HepG2 (cell line): ENCODE measurements around the gene NPB. TPM values are rescaled to one million over a fixed set of nuclear protein-coding genes. Genes with fewer than 3 reads are reported as not detected.
A peak's percentile ranks its signal among the peaks of the same experiment; 100 is the strongest.

Source experiments
- CC2D1A ChIP-seq: sonication (generic); formaldehyde crosslinking; IDR thresholded peaks from 2 replicates; pipeline ENCODE4 v1.8.1; 2023; ENCODE audit warnings: mild to moderate bottlenecking, missing genetic modification reagents
- DBP ChIP-seq: sonication (generic); formaldehyde crosslinking; IDR thresholded peaks from 2 replicates; pipeline ENCODE4 v1.4.0; 2020; ENCODE audit warnings: missing genetic modification reagents; ENCODE audit errors: not compliant biosample characterization
- DMAP1 ChIP-seq: IDR thresholded peaks from 2 replicates; pipeline ENCODE4 v1.6.1; 2016
- E2F2 ChIP-seq: sonication (generic); formaldehyde crosslinking; IDR thresholded peaks from 2 replicates; pipeline ENCODE4 v1.4.0; 2020; ENCODE audit warnings: missing genetic modification reagents, borderline replicate concordance
- KAT2B ChIP-seq: fragments of 150-350 bp; IDR thresholded peaks from 2 replicates; pipeline ENCODE4 v1.6.1; 2014; ENCODE audit warnings: low read depth, low read length, borderline replicate concordance
- MED8 ChIP-seq: sonication (generic); formaldehyde crosslinking; IDR thresholded peaks from 2 replicates; pipeline ENCODE4 v1.8.1; 2023; ENCODE audit warnings: mild to moderate bottlenecking, missing genetic modification reagents; ENCODE audit not compliant: insufficient replicate concordance
- NR2F1 ChIP-seq, 2 experiments: fragments of 450-650 bp in 1 of 2; formaldehyde crosslinking in 1 of 2; IDR thresholded peaks; 2 replicates each; pipeline versions ENCODE4 v1.5.0 to v1.6.1; 2016 to 2020; ENCODE audit warnings: mild to moderate bottlenecking in 1 of 2, missing compliant biosample characterization in 1 of 2, missing genetic modification reagents in 1 of 2, moderate library complexity in 1 of 2
- REL ChIP-seq: sonication (generic); formaldehyde crosslinking; conservative IDR thresholded peaks from 2 replicates; pipeline ENCODE4 v1.8.0; 2022; ENCODE audit warnings: mild to moderate bottlenecking, missing genetic modification reagents, moderate library complexity
- RFX5 ChIP-seq: IDR thresholded peaks from 2 replicates; pipeline ENCODE4 v1.6.1; 2011; ENCODE audit warnings: low read depth, low read length, improper control_type of control experiment
- SNAPC2 ChIP-seq: sonication (generic); formaldehyde crosslinking; IDR thresholded peaks from 2 replicates; pipeline ENCODE4 v1.8.1; 2022; ENCODE audit warnings: mild to moderate bottlenecking, missing genetic modification reagents
- TBX2 ChIP-seq: sonication (generic); formaldehyde crosslinking; IDR thresholded peaks from 2 replicates; pipeline ENCODE4 v1.5.0; 2020; ENCODE audit warnings: missing genetic modification reagents, mild to moderate bottlenecking, borderline replicate concordance
- TFDP1 ChIP-seq: IDR thresholded peaks from 2 replicates; pipeline ENCODE4 v1.6.1; 2016; ENCODE audit warnings: missing compliant biosample characterization, missing genetic modification reagents, borderline replicate concordance
- TP53 ChIP-seq: sonication (generic); formaldehyde crosslinking; conservative IDR thresholded peaks from 2 replicates; pipeline ENCODE4 v1.4.0; 2020; ENCODE audit warnings: missing genetic modification reagents
- YY1 ChIP-seq: IDR thresholded peaks from 2 replicates; pipeline ENCODE4 v1.6.1; 2011; ENCODE audit warnings: low read length, low read depth, moderate library complexity, mild to moderate bottlenecking; ENCODE audit not compliant: insufficient read depth, insufficient replicate concordance
- ZNF101 ChIP-seq: sonication (generic); formaldehyde crosslinking; IDR thresholded peaks from 2 replicates; pipeline ENCODE4 v1.4.0; 2020; ENCODE audit warnings: mild to moderate bottlenecking, low read depth, missing genetic modification reagents, borderline replicate concordance
- ZNF292 ChIP-seq: sonication (generic); formaldehyde crosslinking; IDR thresholded peaks from 2 replicates; pipeline ENCODE4 v1.8.1; 2022; ENCODE audit warnings: mild to moderate bottlenecking, low read depth, missing genetic modification reagents, borderline replicate concordance
- ZNF333 ChIP-seq: sonication (generic); formaldehyde crosslinking; IDR thresholded peaks from 2 replicates; pipeline ENCODE4 v1.4.0; 2020; ENCODE audit warnings: mild to moderate bottlenecking, missing genetic modification reagents, borderline replicate concordance
- ZNF576 ChIP-seq: sonication (generic); formaldehyde crosslinking; IDR thresholded peaks from 2 replicates; pipeline ENCODE4 v1.4.0; 2020; ENCODE audit warnings: mild to moderate bottlenecking, missing genetic modification reagents
- polyA plus RNA-seq, 8 experiments: library from polyadenylated mRNA; depleted of rRNA in 3 of 8; stranded (reverse) in 7 of 8; unstranded in 1 of 8; fragments of >200 nt; fragmentation: Illumina TruSeq in 4 of 8; extraction: Trizol in 4 of 8; gene quantifications; 2 replicates each; pipeline versions ENCODE4 v1.2.1 to v1.2.3, GENCODE V29; 2011 to 2016; ENCODE audit warnings: low read depth in 4 of 8, missing spikeins in 1 of 8, mixed read lengths in 1 of 8; ENCODE audit not compliant: insufficient read depth in 1 of 8
- total RNA-seq, 5 experiments: library from RNA; depleted of rRNA; stranded (reverse); fragments of >200 nt; fragmentation: Illumina TruSeq; extraction: Trizol; gene quantifications; 2 replicates each; pipeline ENCODE4 v1.2.3, GENCODE V29; 2016; ENCODE audit warnings: low read depth in 1 of 5
- TF ChIP-seq, protein P1 (sequence below): sonication (generic); formaldehyde crosslinking; IDR thresholded peaks from 2 replicates; pipeline ENCODE4 v1.4.0; 2020; ENCODE audit warnings: mild to moderate bottlenecking, missing genetic modification reagents
- TF ChIP-seq, protein P2 (sequence below): sonication (generic); formaldehyde crosslinking; IDR thresholded peaks from 2 replicates; pipeline ENCODE4 v1.8.0; 2022; ENCODE audit warnings: mild to moderate bottlenecking, missing genetic modification reagents, moderate library complexity

The NPB gene
- total and polyA plus RNA-seq, 2 of the 13 experiments (the other 11 are each of a cell fraction or from before 2014, with no cell fraction given), result 0.11 to 0.93 TPM

- TF ChIP-seq, protein P1, sequence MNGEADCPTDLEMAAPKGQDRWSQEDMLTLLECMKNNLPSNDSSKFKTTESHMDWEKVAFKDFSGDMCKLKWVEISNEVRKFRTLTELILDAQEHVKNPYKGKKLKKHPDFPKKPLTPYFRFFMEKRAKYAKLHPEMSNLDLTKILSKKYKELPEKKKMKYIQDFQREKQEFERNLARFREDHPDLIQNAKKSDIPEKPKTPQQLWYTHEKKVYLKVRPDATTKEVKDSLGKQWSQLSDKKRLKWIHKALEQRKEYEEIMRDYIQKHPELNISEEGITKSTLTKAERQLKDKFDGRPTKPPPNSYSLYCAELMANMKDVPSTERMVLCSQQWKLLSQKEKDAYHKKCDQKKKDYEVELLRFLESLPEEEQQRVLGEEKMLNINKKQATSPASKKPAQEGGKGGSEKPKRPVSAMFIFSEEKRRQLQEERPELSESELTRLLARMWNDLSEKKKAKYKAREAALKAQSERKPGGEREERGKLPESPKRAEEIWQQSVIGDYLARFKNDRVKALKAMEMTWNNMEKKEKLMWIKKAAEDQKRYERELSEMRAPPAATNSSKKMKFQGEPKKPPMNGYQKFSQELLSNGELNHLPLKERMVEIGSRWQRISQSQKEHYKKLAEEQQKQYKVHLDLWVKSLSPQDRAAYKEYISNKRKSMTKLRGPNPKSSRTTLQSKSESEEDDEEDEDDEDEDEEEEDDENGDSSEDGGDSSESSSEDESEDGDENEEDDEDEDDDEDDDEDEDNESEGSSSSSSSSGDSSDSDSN (CRISPR knock-in tag), result no peak; the same call in 1 of the 2 replicates
- TF ChIP-seq DBP (CRISPR knock-in tag) (no peak), SNAPC2 (CRISPR knock-in tag) (0 out of 2 replicates have a peak, but pooled peaks have one; percentile 57), KAT2B (no peak), ZNF333 (CRISPR knock-in tag) (no peak), CC2D1A (CRISPR knock-in tag) (0 out of 2 replicates have a peak, but pooled peaks have one; percentile 39), TBX2 (peak; percentile 35; the same call in 1 of the 2 replicates), TP53 (CRISPR knock-in tag) (no peak), REL (CRISPR knock-in tag) (0 out of 2 replicates have a peak, but pooled peaks have one; percentile 38), MED8 (CRISPR knock-in tag) (no peak), ZNF101 (CRISPR knock-in tag) (no peak), ZNF576 (CRISPR knock-in tag) (0 out of 2 replicates have a peak, but pooled peaks have one; percentile 16), TFDP1 (CRISPR knock-in tag) (no peak), ZNF292 (CRISPR knock-in tag) (no peak), DMAP1 (CRISPR knock-in tag) (no peak), E2F2 (peak; percentile 65; the same call in 1 of the 2 replicates), YY1 (no peak), RFX5 (no peak), NR2F1 (CRISPR knock-in tag; IDR thresholded peaks at IDR 0.05) (no peak)
- TF ChIP-seq, protein P2, sequence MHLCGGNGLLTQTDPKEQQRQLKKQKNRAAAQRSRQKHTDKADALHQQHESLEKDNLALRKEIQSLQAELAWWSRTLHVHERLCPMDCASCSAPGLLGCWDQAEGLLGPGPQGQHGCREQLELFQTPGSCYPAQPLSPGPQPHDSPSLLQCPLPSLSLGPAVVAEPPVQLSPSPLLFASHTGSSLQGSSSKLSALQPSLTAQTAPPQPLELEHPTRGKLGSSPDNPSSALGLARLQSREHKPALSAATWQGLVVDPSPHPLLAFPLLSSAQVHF (CRISPR knock-in tag), result no peak; the same call in 1 of the 2 replicates
These were observed 33.9 kb upstream of the NPB start (continued) for GRCh38 chr17:81867991-81868673.
